GM15510 (cell line): ENCODE measurements around the gene NPIPA8.
"Not testable (repeated sequence)": the region's sequence is repeated elsewhere in the genome, so short reads cannot be mapped to it uniquely, and the experiment has no call there.

Source experiments
- POLR2A ChIP-seq: IDR thresholded peaks from 3 replicates; pipeline ENCODE4 v1.6.1; 2011; ENCODE audit warnings: borderline replicate concordance; ENCODE audit not compliant: insufficient read length; ENCODE audit errors: extremely low read depth

NPIPA8 gene

GRCh38 chr16:18336636-18337035 is at the start of gene NPIPA8:
Gene NPIPA8 (minus strand): TSS chr16:18336736. CDS start chr16:18332662, 4,074 bp downstream.
- TF ChIP-seq POLR2A: not testable (repeated sequence)
